GM18873 (cell line): Measurements from ENCODE around the gene RIN2.
"Not testable (repeated sequence)": the region's sequence is repeated elsewhere in the genome, so short reads cannot be mapped to it uniquely, and the experiment has no call there.

ENCODE experiments used
- ATAC-seq: cut with Tn5 transposase; IDR thresholded peaks from one replicate; pipeline ENCODE4 v1.9.1; 2021; ENCODE audit warnings: mild to moderate bottlenecking, moderate library complexity, moderate number of reproducible peaks; ENCODE audit not compliant: unreplicated experiment, low FRiP score

RIN2 gene

DNA sequence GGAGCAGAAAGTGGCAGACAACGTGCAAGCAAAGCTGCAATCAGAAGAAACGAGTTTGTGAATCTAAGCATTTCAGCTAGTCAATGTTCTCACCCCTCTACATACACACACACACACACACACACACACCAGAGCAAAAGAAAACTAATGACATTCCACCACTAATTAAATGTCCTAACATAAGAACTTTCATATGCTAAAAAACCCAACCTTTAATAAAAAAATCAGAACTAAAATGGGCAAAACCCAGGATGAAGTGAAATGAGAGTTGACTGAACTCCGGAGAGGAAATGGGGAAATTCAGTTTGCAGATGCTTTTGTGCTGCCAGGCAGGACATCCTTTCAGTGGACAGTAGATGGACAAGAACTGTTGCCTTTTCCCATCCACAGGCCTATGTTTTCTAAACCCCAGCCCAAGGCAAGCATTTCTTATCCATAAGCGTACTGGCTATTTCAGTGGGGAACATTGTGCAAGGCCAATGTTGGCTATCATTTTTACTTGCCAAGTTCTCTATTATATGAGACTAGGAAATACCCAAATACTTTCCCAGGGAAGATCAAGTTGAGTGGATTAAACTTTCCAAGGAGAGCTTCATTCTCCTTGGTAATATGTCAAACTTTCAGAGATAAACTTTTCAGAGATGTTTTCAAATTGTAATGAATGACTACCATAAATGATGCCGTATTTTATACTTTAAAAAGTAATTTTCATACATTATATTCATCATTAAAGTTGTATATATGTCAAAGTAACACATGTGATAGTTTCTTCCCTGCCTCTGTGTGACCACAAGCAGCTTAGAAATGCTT, 27.3 kb downstream of the RIN2 start:
- no peak for ATAC-seq

DNA sequence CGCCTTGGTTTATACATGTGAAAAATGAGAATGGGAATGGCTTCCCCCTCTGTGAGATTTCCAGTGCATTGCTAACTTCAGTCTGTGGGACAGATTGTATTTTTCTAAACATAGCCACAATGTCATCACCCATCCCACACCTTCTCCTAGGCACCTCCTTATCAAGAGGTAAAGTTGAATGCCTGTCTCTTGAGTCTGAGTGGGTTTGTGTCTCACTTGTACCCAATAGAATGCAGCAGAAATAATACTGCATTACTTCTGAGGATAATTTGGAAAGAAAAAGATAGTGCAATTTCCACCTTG, 27.9 kb downstream of the RIN2 start:
- no peak for ATAC-seq

DNA sequence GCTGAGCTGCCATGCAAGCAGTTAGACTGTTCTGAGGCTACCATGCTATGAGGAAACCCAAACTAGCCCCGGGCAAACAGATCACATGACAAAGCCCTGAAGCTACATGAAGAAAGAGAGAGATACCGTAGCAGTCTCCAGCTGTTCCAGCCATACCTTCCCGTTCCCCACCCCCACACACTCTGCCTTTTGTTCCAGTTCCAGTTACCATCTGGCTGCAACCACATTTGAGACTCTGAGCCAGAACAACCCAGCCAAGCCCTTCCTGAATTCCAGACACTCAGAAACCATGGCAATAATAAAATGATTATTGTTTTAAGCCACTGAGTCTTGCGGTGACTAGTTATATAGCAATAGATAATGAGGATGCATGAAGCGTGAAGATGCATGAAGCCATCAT, 28.3 kb downstream of the RIN2 start:
- no peak for ATAC-seq

DNA sequence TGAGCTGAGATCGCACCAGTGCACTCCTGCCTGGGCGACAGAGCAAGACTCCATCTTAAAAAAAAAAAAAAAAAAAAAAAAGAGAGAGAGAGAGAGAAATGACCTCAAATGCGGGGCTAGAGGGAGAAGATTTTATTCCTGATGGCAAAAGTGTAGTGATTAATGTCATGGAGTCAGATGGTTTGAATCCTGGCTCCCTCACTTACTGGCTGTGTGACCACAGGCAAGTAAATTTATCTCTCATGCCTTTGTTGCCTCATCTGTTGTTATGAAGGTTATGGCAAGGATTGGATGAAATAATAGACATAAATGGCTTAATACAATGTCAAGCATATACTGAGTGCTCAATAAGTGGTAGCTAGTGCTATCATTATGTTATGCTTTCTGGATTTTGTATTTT, 29.3 kb downstream of the RIN2 start:
- no peak for ATAC-seq

DNA sequence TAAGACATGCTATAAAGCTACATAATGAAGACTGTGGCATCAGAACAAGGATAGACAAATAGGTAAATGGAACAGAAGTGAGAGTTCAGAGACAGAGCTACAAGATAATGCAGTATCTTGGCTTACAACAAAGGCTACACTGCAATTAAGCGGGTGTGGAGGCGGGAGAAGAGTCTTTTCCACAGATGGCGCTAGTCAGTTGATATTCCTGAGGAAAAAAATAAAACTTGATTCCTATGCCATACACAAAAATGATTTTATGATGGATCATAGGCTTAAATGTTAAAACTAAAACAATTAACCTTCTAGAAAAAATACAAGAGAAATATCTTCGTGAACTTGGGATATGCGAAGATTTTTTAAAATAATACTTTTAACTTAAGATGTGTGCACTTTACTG, 31.0 kb downstream of the RIN2 start:
- ATAC-seq, result no peak

DNA sequence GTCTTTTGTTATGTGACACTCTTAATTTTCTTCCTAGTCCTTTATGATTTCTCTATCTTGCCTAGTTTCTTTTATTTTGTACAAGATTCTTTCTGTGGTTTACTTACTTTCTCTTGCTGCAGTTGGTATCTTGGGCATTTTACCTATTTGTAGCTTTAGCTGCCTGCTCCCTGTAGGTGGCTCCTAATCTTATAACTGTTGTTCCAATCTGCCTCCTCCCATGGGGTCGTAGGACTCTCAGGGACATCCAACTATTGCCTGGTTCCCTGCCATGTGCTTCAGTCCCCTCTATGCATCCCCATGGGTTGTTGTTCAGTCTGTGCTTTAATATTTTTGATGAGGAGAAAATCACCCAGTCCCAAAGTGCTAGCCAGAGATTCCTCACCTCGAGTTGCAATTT, 31.4 kb downstream of the RIN2 start:
- no peak for ATAC-seq

DNA sequence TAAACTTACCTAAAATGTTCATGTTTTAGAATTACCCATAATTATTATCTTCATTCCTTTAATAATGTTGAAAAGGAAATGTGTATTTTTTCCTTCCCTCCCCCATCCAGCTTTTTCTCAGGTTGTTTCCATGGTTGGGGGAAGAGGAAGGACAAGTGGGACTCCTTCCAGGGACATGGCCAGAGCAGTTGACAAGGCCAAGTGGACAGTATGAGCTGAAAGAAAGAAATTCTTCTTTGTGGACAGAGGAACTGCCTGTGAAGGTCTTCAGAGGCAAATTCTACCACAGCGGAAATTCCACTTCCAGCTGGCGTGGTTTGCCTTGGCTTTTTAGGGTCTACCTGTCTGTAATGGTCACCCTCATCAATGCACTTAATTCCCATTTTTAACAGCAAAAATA, 33.8 kb downstream of the RIN2 start:
- ATAC-seq, result no peak

DNA sequence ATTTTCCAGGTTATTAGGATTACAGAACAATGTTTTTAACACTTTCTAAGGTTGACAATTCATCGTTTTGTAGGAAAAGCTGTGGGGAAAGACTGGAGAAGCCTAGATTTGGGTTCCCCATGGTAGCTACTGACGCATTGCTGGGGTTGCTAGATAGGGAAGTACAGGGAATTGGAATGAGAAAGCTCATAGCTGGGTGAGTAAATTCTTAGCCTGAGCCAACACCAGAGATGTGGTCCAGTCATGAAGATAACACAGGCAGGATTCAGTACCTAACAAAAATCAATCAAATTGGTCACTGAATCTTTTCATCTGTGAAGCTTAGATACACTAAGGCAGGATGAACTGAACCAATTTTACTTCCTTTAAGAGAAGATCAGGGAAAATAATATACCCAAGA, 35.7 kb downstream of the RIN2 start:
- no peak for ATAC-seq

DNA sequence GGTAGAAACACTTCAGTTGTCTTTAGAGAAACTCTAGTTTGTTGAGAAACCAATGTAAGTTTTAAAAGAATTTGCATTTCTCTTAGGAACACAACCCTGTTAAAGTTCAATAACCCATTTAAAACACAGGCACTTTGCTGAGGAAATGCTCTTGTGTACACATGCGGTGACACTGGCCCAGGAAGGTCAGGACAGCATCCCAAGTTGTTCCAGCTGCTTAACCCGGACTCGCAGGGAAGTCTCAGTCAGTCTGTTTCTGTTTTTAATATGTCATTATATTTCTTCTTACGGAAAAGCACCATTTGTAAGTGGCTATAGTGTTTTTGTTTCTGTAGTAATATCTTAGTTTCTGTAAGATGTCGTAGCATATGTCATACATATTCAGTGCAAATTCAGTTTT, 36.9 kb downstream of the RIN2 start:
- ATAC-seq, result no peak

DNA sequence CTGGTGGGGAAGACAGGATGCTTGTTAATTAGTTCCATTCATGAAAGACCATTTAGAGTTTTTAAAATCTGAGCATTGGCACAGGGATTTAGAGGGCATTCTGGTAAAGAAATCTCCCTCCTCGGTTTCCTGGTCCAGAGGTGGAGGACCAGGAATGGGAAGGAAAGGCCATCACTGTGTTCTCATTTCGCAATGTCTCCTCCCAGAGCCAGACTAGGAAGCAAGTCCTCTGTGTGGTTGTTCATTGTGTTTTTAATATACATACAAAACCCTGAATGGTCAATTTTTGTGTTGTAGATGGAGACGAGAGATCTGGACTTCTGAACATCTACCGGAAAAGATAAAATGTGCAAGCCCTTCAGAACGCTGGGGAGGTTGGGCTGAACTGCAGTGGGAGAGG, 41.3 kb downstream of the RIN2 start:
- no peak for ATAC-seq

DNA sequence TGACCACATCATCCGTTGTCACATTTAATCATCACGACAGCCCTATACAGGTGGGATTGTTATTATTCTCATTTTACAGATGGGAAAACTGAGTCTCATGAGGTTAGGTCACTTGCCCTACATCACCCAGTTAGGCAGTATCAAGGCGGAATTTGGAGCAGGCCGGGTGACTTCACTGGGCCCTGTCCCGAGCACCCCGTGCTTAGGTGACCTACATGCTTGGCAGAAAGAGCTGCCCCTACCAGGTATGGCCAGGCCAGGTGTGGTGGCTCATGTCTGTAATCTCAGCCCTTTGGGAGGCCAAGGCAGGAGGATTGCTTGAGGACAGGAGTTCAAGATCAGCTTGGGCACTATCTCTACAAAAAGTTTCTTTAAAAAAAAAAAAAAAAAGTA, 44.0 kb downstream of the RIN2 start:
- ATAC-seq, result no peak

DNA sequence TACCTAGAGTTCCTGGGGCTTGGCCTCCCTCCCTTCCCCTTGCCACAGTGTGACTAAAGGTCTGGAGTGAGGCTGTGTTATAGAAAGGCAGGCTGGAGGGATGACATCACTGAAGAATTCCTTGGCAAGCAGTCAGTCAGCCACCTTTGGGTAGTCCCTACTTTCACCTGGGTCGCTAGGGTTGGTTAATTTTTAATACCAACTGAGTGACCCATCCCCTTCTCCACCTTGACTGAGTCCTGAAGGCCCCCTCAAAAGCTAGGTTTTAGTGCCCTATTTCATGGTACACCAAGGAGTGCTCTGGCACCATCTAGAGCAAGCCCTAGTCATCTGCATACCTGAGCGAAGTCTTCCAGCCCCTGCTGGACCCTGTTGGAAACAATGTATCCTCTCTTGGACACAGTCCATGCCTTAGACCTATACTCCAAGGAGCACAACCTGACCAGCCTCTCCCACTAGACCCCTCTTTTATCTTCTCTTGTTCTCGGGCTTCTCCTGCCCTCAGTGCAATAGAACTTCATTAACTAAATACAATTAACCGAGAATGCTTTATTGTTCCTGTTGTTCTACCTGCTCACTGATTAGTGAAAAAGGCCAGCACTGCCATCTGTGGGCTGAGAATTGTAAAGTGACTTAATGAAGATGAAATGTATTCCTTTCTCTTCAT, 44.6 kb downstream of the RIN2 start:
- no peak for ATAC-seq

DNA sequence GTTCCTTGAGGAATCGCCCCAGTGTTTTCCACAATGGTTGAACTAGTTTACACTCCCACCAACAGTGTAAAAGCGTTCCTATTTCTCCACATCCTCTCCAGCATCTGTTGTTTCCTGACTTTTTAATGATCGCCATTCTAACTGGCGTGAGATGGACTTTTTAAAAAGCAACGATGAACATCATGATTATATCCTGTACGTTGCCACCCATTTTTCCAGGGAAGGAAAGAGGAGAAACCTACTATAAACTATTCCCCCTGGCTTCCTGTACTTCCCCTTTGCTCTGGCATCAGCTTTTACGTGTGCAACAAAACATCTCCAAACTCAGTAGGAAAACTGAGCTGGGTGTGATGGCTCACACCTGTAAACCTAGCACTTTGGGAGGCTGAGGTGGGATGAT, 48.2 kb downstream of the RIN2 start:
- not testable (repeated sequence) for ATAC-seq

DNA sequence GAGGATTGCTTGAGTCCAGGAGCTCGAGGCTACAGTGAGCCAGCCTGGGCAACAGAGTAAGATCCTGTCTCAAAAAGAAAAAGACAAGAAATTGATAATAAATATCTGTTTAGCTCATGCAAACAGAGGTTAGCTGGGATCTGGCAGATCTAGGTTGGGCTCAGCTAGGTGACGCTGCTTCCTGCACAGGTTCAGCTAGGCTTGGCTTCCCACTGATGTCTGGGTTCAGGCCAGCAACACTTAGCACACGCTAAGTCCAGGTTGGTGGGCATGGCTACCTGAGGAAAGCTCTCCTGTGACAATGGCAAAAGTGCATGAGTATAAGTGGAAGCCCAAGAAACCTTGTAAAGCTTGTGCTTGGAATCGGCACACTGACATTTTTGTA, 48.7 kb downstream of the RIN2 start:
- ATAC-seq, result no peak

DNA sequence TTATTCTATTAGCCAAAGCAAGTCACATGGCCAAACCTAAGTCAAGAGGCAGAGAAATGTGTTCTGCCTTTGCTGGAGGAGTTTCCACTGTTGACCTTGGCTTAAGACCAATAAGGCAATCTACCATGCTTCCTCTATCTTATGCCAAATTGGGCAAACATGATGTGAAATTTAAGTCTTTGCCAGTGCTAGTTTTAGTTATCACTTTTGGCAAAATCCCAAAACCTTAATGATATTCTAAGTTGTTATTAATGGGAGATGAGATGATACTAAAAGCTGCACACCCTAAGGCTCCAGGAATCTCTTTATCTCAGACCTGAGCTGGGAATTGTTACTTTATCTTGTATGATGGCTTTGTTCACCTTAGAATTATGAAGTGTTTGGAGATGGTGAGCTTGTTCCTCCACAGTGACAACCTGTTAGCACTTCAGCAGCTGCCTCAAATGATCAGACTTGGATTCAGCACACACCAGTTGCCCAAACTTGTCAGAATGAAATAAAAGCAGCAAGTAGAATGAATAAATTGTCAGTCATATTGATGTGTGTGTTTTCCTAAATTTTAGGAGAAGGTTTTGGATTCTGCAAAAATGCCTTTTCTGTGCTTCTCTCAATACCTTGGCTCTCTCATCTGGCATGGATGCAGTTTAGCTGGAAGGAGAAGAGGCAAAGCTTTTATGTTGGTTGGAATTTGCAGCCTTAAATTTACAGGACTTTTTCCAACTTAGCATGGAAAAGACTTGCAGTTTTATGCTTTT, 49.3 kb downstream of the RIN2 start:
- no peak for ATAC-seq
